Muscle of arm (tissue), 12 donors: Measurements from ENCODE around the gene KRTAP13-2. TPM values are rescaled to one million over a fixed set of nuclear protein-coding genes. Genes with fewer than 3 reads are reported as not detected.

Experiments used
- DNase-seq: peaks from one replicate; pipeline ENCODE4 v3.0.0-alpha.2; 2013
- polyA plus RNA-seq, 12 donors: library from polyadenylated mRNA; unstranded; fragments of 120-200 nt; gene quantifications; one replicate each; pipeline ENCODE4 v1.2.1, GENCODE V29; 2013; ENCODE audit not compliant: insufficient read length in 12 of 12

KRTAP13-2 gene
- polyA plus RNA-seq, 12 donors, result not detected

DNA sequence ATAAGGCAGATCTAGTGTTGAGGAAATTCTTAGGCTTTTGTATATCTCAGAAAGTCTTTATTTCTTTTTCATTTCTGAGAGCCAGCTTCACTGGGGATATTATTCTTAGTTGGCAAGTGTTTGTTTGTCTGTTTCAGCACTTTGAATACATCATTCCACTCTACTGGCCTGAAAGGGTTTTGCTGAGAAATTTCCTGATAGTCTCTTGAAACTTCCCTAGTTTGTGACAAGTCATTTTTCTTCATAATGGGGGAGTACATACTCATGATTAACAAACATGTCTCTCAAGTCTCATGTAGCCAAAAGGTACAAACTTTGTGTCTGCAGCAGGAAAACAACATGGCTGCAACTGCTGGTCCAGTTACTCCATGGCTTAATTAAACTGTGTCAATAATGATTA is 45.7 kb downstream of the KRTAP13-2 start:
- DNase-seq, result no peak

Other genes starting within 250 kb of the KRTAP13-2 start
- not detected for gene CLDN17, start 205.5 kb downstream of the KRTAP13-2 start, polyA plus RNA-seq
- 1 to 10 TPM in 3 of 12 donors, under 1 TPM in 2, not detected in 7; 0.11 to 9.6 (median 2.2) TPM for gene CLDN8, start 156.2 kb downstream of the KRTAP13-2 start, polyA plus RNA-seq
- gene KRTAP24-1, start 89.3 kb downstream of the KRTAP13-2 start, polyA plus RNA-seq, result not detected
- not detected for gene KRTAP25-1, start 82.8 kb downstream of the KRTAP13-2 start, polyA plus RNA-seq
- not detected for gene KRTAP26-1, start 52.0 kb downstream of the KRTAP13-2 start, polyA plus RNA-seq
- not detected for gene KRTAP27-1, start 34.6 kb downstream of the KRTAP13-2 start, polyA plus RNA-seq
- not detected for gene KRTAP23-1, start 23.7 kb downstream of the KRTAP13-2 start, polyA plus RNA-seq
- gene KRTAP13-1, start 23.8 kb upstream of the KRTAP13-2 start, polyA plus RNA-seq, result not detected
- gene KRTAP13-3, start 53.7 kb upstream of the KRTAP13-2 start, polyA plus RNA-seq, result not detected
- not detected for gene KRTAP13-4, start 57.9 kb upstream of the KRTAP13-2 start, polyA plus RNA-seq
- gene KRTAP15-1, start 68.0 kb upstream of the KRTAP13-2 start, polyA plus RNA-seq, result not detected
- gene KRTAP19-1, start 108.1 kb upstream of the KRTAP13-2 start, polyA plus RNA-seq, result not detected
- not detected for gene KRTAP19-2, start 115.2 kb upstream of the KRTAP13-2 start, polyA plus RNA-seq
- gene KRTAP19-3, start 119.7 kb upstream of the KRTAP13-2 start, polyA plus RNA-seq, result not detected
- gene KRTAP19-4, start 124.9 kb upstream of the KRTAP13-2 start, polyA plus RNA-seq, result not detected
- gene KRTAP19-5, start 129.9 kb upstream of the KRTAP13-2 start, polyA plus RNA-seq, result not detected
- not detected for gene KRTAP19-6, start 169.6 kb upstream of the KRTAP13-2 start, polyA plus RNA-seq
- gene KRTAP19-7, start 189.0 kb upstream of the KRTAP13-2 start, polyA plus RNA-seq, result not detected
- gene KRTAP22-2, start 218.1 kb upstream of the KRTAP13-2 start, polyA plus RNA-seq, result not detected
- not detected for gene KRTAP6-3, start 220.2 kb upstream of the KRTAP13-2 start, polyA plus RNA-seq
- not detected for gene KRTAP6-2, start 226.6 kb upstream of the KRTAP13-2 start, polyA plus RNA-seq
- not detected for gene KRTAP22-1, start 228.8 kb upstream of the KRTAP13-2 start, polyA plus RNA-seq
- not detected for gene KRTAP6-1, start 241.7 kb upstream of the KRTAP13-2 start, polyA plus RNA-seq
- gene KRTAP20-1, start 244.2 kb upstream of the KRTAP13-2 start, polyA plus RNA-seq, result not detected
- gene KRTAP20-4, start 248.4 kb upstream of the KRTAP13-2 start, polyA plus RNA-seq, result not detected